Measurements from ENCODE around the gene TANGO2.

DNA sequence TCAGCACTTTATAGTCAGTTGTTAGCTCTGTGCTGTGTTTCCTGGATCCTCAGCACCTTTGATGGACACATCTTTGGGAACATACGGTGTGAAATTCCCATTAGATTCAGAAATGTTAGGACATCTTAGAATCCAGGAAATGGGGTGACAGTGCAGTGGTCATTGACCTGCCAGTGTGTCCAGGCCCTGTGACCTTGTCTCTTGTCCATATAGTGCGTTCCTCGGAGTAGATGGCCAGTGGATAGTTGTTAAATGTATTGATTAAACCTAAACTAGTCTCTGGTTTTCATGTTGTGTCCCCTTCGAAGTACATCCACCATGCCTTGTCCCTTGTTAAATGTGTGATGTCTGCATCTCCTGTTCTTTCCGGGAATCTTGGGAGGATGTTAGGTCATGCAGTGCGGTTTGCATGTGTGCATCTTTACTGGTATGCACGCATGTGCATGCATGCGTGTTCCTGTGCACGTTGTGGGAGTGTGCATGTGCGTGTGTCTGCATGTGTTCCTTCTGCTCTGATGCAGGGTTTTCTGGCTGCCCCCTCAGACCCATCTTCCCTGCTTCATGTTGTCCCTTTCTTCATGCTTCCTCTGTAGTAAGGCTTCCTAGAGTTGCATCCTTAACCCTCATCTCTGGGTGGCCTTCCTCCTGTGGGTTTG is 63.1 kb downstream of the TANGO2 start:
- TF ChIP-seq, protein P1, sequence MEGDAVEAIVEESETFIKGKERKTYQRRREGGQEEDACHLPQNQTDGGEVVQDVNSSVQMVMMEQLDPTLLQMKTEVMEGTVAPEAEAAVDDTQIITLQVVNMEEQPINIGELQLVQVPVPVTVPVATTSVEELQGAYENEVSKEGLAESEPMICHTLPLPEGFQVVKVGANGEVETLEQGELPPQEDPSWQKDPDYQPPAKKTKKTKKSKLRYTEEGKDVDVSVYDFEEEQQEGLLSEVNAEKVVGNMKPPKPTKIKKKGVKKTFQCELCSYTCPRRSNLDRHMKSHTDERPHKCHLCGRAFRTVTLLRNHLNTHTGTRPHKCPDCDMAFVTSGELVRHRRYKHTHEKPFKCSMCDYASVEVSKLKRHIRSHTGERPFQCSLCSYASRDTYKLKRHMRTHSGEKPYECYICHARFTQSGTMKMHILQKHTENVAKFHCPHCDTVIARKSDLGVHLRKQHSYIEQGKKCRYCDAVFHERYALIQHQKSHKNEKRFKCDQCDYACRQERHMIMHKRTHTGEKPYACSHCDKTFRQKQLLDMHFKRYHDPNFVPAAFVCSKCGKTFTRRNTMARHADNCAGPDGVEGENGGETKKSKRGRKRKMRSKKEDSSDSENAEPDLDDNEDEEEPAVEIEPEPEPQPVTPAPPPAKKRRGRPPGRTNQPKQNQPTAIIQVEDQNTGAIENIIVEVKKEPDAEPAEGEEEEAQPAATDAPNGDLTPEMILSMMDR (conservative IDR thresholded peaks at IDR 0.05 in 1 of 2, IDR thresholded peaks at IDR 0.05 in 1 of 2; ENCODE audit: extremely low read depth in 1 of 2, insufficient read depth in 1 of 2, low read depth in 1 of 2, low read length in 2 of 2) = no peak
- TF ChIP-seq EZH2 (IDR thresholded peaks at IDR 0.05; ENCODE audit: borderline replicate concordance, low read length) = no peak

Data from mammary epithelial cell (primary cell).